Measurements from ENCODE around the gene TMEM98. TPM values are rescaled to one million over a fixed set of nuclear protein-coding genes. Genes with fewer than 3 reads are reported as not detected.
"Not testable (repeated sequence)": the region's sequence is repeated elsewhere in the genome, so short reads cannot be mapped to it uniquely, and the experiment has no call there.

Gene TMEM98
- total RNA-seq, 1 donor from 2014 or later = 10.1 TPM

DNA sequence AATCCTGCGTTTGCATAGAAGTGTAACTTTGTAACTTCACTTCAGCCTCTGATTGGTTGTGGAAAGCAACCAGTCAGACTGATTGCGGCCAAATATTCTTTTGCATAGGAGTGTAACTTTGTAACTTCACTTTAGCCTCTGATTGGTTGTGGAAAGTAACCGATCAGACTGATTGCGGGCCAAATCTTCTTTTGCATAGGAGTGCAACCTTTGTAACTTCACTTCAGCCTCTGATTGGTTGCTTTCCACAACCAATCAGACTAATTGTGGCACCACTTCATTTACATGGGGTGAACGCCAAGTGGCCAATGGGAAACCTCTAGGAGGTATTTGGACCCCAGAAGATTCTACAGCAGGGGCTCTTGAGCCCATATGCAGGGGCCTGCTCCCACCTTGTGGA is 1.8 kb upstream of the TMEM98 start:
- intact Hi-C loops (cut with micrococcal nuclease) = no loop called here
- Histone ChIP-seq H3K4me3 (no peak overlapping the region), H3K27ac (replicated peaks) (no peak overlapping the region), H3K36me3 (no peaks in the 10 kb centered on the region), H3K27me3 (ENCODE audit: low read depth) (peaks cover 35% of the 10 kb centered on the region), H3K9me3 (replicated peaks) (no peaks in the 10 kb centered on the region), H3K4me1 (peaks cover 16% of the 10 kb centered on the region)
- no peak for DNase-seq
- TF ChIP-seq, protein P1, sequence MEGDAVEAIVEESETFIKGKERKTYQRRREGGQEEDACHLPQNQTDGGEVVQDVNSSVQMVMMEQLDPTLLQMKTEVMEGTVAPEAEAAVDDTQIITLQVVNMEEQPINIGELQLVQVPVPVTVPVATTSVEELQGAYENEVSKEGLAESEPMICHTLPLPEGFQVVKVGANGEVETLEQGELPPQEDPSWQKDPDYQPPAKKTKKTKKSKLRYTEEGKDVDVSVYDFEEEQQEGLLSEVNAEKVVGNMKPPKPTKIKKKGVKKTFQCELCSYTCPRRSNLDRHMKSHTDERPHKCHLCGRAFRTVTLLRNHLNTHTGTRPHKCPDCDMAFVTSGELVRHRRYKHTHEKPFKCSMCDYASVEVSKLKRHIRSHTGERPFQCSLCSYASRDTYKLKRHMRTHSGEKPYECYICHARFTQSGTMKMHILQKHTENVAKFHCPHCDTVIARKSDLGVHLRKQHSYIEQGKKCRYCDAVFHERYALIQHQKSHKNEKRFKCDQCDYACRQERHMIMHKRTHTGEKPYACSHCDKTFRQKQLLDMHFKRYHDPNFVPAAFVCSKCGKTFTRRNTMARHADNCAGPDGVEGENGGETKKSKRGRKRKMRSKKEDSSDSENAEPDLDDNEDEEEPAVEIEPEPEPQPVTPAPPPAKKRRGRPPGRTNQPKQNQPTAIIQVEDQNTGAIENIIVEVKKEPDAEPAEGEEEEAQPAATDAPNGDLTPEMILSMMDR (IDR thresholded peaks at IDR 0.05; ENCODE audit: borderline replicate concordance) = no peak

DNA sequence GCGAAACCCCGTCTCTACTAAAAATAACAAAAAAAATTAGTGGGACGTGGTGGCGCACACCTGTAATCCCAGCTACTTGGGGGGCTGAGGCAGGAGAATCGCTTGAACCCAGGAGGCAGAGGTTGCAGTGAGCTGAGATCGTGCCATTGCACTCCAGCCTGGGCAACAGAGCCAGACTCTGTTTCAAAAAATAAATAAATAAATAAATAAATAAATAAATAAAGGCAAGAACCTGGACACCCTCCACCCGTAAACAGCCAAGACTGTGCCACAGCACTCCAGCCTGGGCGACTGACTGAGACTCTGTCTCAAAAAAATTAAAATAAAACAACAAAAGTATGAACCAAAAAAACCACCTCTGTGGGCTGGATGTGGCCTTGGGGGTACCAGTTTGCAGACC is 1.2 kb upstream of the TMEM98 start:
- intact Hi-C loops (cut with micrococcal nuclease); H3K36me3 ChIP-seq; H3K27ac ChIP-seq (replicated peaks); H3K9me3 ChIP-seq (replicated peaks); H3K4me3 ChIP-seq; DNase-seq: not testable (repeated sequence)
- peaks cover 16% of the 10 kb centered on the region for H3K4me1 ChIP-seq
- H3K27me3 ChIP-seq (ENCODE audit: low read depth) = peaks cover 35% of the 10 kb centered on the region

DNA sequence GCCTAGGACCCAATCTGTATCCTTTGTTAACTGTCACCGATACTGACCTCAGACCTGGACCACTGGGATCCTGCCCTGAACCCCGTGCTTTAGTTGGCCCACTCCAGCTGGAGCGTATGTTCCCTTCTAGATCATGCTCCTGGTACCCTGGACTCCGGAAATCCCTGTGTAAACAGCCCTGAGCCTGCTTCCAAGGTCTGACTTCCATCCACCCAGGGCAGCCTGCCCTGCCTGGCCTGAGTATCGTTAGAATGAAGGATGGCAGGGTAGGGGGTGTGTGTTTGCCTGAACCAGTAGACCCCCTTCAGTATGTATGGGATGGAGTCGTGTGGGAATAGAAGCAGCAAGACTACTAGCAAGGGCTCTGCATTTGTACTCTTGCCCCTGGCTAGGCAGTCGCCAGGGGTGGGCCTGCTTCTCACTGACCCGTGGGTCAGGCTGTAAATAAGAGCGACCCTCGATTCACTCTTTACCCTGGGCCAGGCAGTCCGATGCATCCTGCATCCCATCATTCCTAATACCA is 691 bp upstream of the TMEM98 start:
- no peak for DNase-seq
- TF ChIP-seq, protein P1 (IDR thresholded peaks at IDR 0.05; ENCODE audit: borderline replicate concordance) = no peak
- Histone ChIP-seq H3K4me3 (peak overlapping the region; percentile 75), H3K27ac (replicated peaks) (peak overlapping the region; percentile 57), H3K4me1 (peaks cover 16% of the 10 kb centered on the region), H3K27me3 (ENCODE audit: low read depth) (peaks cover 37% of the 10 kb centered on the region), H3K36me3 (no peaks in the 10 kb centered on the region), H3K9me3 (replicated peaks) (no peaks in the 10 kb centered on the region)
- intact Hi-C loops (cut with micrococcal nuclease) = no loop called here

DNA sequence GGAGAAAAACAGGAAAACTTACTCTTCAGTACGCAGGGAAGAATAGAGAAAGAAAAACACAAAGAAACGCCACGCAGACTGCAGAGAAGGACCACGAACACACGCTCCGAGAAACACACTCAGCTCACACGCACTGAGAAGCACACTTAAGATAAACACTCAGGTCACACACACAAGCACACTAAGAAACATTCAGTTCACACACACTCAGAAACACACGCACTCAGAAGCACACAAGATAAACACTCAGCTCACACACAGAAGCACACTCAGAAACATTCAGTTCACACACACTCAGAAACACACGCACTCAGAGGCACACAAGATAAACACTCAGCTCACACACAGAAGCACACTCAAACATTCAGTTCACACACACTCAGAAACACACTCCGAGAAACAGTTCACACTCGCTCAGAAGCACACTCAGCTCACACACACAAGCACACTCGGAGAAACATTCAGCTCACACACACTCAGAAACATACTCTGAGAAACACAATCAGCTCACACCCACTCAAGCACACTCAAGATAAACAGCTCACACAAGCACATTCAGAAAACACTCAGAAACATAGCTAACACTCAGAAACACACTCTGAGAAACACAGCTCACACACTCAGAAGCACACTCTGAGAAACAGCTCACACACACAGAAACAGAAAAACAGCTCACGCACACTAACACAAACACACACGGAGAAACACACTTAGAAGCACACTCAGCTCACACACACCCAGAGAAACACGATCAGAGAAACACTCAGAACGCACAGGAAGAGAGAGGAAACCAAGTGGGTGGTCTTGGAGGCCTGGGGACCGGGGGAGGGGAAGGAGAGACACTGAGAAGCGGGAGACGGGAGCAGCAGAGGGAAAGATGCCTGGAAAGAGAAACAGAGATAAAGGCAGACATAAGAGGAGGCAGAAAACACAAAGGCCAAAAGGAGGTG is 908 bp downstream of the TMEM98 start:
- intact Hi-C loops (cut with micrococcal nuclease) = no loop called here

DNA sequence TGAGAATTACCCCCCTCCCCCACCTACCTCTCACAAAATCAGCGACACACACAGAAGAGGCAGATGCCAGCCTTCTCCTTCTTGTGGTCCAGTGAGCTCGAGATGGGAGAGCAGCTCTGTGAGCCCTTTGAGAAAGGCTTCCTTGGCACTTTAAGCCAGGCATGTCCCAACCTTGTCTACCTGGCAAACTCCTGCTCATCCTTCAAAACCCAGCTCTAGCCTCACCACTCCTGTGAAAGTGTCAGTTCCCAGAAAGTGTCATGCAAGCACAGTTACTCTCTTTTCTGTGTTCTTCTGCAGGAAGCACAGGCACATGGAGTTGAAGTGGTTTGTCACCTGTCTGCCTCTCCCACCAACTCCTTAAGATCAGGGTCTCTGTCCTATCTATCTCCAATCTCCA is 1.6 kb downstream of the TMEM98 start:
- peaks cover 16% of the 10 kb centered on the region for H3K4me1 ChIP-seq
- intact Hi-C loops (cut with micrococcal nuclease) = no loop called here
- H3K27ac ChIP-seq (replicated peaks) = no peak overlapping the region
- no peaks in the 10 kb centered on the region for H3K36me3 ChIP-seq
- peak overlapping the region; percentile 75 for H3K4me3 ChIP-seq
- no peaks in the 10 kb centered on the region for H3K9me3 ChIP-seq (replicated peaks)
- DNase-seq = no peak
- H3K27me3 ChIP-seq (ENCODE audit: low read depth) = peaks cover 57% of the 10 kb centered on the region
- TF ChIP-seq, protein P1 (IDR thresholded peaks at IDR 0.05; ENCODE audit: borderline replicate concordance) = no peak

More for the DNA sequence above, 908 bp downstream of the TMEM98 start:
- Histone ChIP-seq H3K27me3 (ENCODE audit: low read depth) (peaks cover 53% of the 10 kb centered on the region), H3K36me3 (no peaks in the 10 kb centered on the region), H3K9me3 (replicated peaks) (no peaks in the 10 kb centered on the region), H3K4me3 (peak overlapping the region; percentile 75), H3K4me1 (peaks cover 16% of the 10 kb centered on the region), H3K27ac (replicated peaks) (peak overlapping the region; percentile 57)
- DNase-seq = no peak
- TF ChIP-seq, protein P1 (IDR thresholded peaks at IDR 0.05; ENCODE audit: borderline replicate concordance) = no peak

DNA sequence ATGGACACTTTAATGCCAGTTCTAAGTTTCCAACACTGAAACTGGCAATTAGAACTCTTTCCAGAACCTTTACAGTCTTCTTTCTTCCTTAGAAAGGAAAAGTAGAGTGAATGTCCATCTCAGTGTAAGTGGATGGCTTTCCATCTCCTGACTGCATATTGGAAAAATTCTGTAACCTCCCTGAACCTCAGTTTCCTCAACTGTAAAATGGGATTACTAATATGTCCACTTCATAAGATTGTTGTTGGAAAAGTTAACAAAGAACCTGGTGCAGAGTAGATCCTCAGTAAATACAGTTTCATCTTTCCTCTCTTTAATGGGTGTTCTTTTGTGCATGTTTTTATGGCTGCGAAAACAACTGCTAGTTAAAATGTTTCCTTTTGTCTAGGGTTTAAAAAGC is 2.6 kb downstream of the TMEM98 start:
- H3K4me1 ChIP-seq = peaks cover 16% of the 10 kb centered on the region
- intact Hi-C loops (cut with micrococcal nuclease) = no loop called here
- no peaks in the 10 kb centered on the region for H3K9me3 ChIP-seq (replicated peaks)
- TF ChIP-seq, protein P1 (IDR thresholded peaks at IDR 0.05; ENCODE audit: borderline replicate concordance) = no peak
- H3K36me3 ChIP-seq = no peaks in the 10 kb centered on the region
- no peak overlapping the region for H3K4me3 ChIP-seq
- no peak overlapping the region for H3K27ac ChIP-seq (replicated peaks)
- no peak for DNase-seq
- peaks cover 66% of the 10 kb centered on the region for H3K27me3 ChIP-seq (ENCODE audit: low read depth)

Data from left ventricle myocardium inferior (tissue), 1 donor.